ENCODE measurements around the gene NCK1.

NCK1 gene

DNA sequence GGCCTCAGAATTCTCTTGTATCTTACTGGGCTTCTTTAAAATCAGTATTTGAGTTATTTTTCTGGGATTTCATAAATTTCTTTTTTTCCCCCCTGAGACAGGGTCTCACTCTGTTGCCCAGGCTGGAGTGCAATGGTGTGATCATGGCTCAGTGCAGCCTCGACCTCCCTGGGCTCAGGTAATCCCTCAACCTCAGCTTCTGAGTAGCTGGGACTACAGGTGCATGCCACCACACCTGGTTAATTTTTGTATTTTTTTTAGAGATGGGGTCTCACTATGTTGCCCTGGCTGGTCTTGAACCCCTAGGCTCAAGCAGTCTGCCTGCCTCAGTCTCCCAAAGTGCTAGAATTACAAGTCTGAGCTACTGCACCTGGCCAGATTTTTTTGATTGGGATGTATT is 43.5 kb downstream of the NCK1 start:
- in situ Hi-C loops (cut with HindIII; ENCODE audit: low sequenced_read_pairs), result no loop called here

- in situ Hi-C loops (cut with HindIII; ENCODE audit: low sequenced_read_pairs), result no loop called here
Observed at GRCh38 chr3:136906725-136907124, 44.7 kb downstream of the NCK1 start.

- in situ Hi-C loops (cut with HindIII; ENCODE audit: low sequenced_read_pairs), result no loop called here
Observed at GRCh38 chr3:136908297-136908696, 46.3 kb downstream of the NCK1 start.

- in situ Hi-C loops (cut with HindIII; ENCODE audit: low sequenced_read_pairs), result no loop called here
Observed at GRCh38 chr3:136909187-136909586, 47.2 kb downstream of the NCK1 start.

- in situ Hi-C loops (cut with HindIII; ENCODE audit: low sequenced_read_pairs), result no loop called here
Observed at GRCh38 chr3:136910697-136911096, 48.7 kb downstream of the NCK1 start.

GRCh38 chr3:136913168-136913567 is 51.2 kb downstream of the NCK1 start:
- in situ Hi-C loops (cut with HindIII; ENCODE audit: low sequenced_read_pairs), result no loop called here

GRCh38 chr3:136914739-136915138 is 52.7 kb downstream of the NCK1 start:
- in situ Hi-C loops (cut with HindIII; ENCODE audit: low sequenced_read_pairs), result no loop called here

GRCh38 chr3:136916223-136916622 is 54.2 kb downstream of the NCK1 start:
- in situ Hi-C loops (cut with HindIII; ENCODE audit: low sequenced_read_pairs), result no loop called here

DNA sequence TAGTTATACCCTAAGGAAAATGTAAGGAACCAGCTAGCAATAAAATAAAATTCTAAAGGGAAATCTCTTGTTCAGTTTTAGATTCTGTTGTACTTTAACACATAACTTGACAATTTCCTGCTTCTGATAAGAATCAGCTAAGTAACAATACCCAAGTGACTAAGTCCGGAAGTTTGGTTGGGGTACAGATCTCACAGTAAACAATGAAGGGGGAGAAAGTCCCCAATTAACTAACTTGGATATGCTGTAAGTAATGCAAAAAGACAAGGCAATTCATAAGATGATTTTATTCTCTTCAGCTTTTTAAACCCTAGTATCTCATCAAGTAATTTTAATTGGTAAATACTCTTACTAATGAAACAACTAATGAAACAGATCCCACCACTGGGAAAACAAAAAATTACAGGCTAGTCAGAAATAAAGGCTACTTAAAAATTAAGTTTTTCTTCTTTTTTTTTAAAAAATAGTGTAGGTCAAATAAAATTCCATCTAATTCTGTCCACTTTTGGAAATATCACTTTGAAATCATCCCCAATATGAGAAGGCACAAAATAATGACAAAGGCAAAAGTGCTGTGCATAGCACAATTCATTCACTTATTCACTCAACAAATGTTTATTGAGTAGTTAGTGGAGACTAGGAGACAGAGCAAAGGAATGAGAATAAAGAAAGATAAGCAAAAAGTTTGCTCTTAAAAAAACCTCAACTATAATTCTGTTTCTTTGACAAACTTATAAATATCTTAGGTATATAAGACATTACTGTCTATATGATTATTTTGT is 58.0 kb downstream of the NCK1 start:
- in situ Hi-C loops (cut with HindIII; ENCODE audit: low sequenced_read_pairs), result no loop called here

DNA sequence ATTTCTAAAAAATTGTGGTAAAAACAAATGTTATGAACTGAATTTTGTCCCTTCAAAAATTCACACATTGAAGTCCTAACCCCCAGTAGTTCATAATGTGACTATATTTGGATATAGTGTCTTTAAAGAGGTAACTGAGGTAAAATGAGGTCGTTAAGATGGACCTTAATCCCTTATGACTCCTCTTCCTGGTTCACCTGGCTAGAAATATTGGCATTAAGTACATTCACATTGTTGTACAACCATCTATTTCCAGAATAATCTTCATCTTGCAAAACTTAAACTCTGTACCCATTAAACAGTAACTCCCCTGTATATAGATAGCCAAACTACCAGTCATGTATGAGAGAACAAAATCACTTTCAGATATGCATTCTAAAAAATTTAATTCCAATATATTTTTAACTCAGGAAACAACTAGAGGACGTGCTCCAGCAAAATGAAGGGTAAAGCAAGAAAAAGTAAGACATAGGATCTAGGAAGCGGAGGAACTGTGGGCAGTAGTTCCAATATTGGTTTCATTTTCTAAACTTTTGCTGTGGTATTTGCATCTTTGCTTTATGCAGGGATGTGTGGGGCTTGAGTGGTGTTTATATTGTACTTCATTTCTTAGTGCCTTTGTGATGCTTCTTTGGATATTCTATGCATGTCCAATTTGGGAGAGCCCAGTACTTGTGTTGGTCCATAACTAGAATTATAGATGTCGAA is 59.0 kb downstream of the NCK1 start:
- in situ Hi-C loops (cut with HindIII; ENCODE audit: low sequenced_read_pairs), result no loop called here

- in situ Hi-C loops (cut with HindIII; ENCODE audit: low sequenced_read_pairs), result no loop called here
Observed at GRCh38 chr3:136925425-136926190, 63.6 kb downstream of the NCK1 start.

DNA sequence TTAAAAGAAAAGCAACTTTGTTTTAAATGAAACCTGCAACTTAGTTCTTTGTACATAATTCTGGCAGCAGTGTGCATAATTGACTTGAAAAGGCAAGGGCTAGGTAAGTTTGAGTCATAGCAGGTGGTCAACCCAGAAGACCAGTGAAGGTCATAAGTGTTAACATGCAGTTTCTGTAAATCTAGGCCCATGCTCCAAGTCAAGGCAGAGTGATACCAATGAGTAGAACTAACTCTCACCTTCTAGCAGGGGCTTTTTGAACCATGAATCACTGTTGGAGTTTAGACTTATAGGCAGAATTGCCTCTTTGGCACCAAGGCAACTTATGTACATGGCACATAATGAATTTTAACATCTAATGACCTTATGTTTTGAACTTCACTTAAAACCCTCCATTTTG is 66.2 kb downstream of the NCK1 start:
- in situ Hi-C loops (cut with HindIII; ENCODE audit: low sequenced_read_pairs), result no loop called here

DNA sequence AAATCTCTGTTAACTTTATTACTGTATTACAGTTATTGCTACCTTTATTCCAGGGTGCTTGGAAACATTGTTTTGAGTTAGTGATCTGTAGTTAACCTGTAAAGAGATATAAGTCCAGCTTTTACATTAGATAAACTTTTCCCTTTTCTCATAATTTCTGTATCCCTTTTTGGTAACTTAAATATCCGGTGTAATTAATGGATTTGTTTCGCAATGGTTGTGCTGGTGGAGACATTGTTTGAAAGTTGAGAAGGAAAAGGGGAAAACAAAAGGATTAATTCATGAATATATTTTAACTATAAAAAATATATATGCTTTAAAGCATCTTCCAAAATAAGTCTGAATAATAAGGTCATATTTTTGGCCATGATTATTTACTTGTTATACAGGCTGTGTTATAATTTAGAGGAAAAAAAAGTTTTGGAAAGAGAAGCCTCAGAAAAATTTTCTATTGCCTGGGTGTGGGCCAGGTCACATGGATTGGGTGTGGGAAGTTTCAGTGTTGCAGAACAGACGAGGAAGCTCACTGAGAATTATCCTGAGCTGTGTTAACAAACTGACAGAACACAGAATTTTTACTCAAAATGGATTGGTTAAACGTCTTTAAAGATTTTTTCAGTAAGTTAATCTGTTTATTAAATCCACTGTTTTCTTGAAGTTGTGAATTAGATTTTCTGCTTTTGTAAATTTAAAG is 68.1 kb downstream of the NCK1 start:
- in situ Hi-C loops (cut with HindIII; ENCODE audit: low sequenced_read_pairs), result no loop called here

GRCh38 chr3:136931606-136932005 is 69.6 kb downstream of the NCK1 start:
- in situ Hi-C loops (cut with HindIII; ENCODE audit: low sequenced_read_pairs), result no loop called here

GRCh38 chr3:136932523-136932922 is 70.5 kb downstream of the NCK1 start:
- in situ Hi-C loops (cut with HindIII; ENCODE audit: low sequenced_read_pairs), result no loop called here

DNA sequence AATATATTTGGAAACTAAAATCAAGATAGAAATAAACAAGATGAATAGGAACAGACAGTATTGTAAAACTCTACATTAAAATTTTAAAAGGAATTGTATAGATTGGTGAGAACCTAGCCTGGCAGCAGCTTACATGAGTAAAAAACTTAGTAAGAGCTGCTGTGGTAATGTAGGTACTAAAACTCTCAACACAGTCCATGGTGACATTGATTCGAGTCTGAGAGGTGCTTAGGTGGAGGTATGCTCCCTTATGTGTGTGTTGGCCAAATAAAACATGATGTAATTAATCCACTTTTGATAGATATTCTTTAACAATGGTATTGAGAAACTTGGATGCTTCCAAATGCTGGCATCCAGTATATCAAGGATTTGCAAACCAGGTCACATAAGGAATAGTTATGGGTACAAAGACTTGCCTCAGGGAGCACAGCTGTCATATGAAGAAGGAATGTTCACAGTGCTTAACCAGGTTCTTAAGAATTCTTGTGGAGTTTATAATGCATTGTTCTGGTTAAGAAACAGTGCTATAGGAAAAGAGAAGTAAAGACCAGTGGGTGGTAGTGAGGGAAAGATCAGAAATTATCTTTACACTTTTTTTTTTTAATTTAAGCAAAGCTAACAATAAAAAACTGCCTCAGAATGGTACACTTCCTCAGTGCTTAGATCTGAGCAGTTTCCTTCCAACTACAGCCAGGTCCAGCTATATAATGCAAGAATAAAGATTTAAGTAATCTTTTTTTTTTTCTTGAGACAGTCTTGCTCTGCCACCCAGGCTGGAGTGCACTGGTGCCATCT is 71.2 kb downstream of the NCK1 start:
- in situ Hi-C loops (cut with HindIII; ENCODE audit: low sequenced_read_pairs), result no loop called here

- in situ Hi-C loops (cut with HindIII; ENCODE audit: low sequenced_read_pairs), result no loop called here
Observed at GRCh38 chr3:136937175-136937574, 75.2 kb downstream of the NCK1 start.

GRCh38 chr3:136937851-136938250 is 75.8 kb downstream of the NCK1 start:
- in situ Hi-C loops (cut with HindIII; ENCODE audit: low sequenced_read_pairs), result no loop called here

GRCh38 chr3:136938334-136938733 is 76.3 kb downstream of the NCK1 start:
- in situ Hi-C loops (cut with HindIII; ENCODE audit: low sequenced_read_pairs), result no loop called here

GRCh38 chr3:136939489-136939888 is 77.5 kb downstream of the NCK1 start:
- in situ Hi-C loops (cut with HindIII; ENCODE audit: low sequenced_read_pairs), result no loop called here

Data from DLD1 (cell line).